GM18502 (cell line): Measurements from ENCODE around the gene FOXP1.

Experiments used
- ATAC-seq: cut with Tn5 transposase; IDR thresholded peaks from one replicate; pipeline ENCODE4 v1.9.1; 2021; ENCODE audit warnings: mild to moderate bottlenecking; ENCODE audit not compliant: unreplicated experiment, poor library complexity

Gene FOXP1

GRCh38 chr3:70943886-70944285 lies 639.6 kb downstream of the FOXP1 start:
- no peak for ATAC-seq

DNA sequence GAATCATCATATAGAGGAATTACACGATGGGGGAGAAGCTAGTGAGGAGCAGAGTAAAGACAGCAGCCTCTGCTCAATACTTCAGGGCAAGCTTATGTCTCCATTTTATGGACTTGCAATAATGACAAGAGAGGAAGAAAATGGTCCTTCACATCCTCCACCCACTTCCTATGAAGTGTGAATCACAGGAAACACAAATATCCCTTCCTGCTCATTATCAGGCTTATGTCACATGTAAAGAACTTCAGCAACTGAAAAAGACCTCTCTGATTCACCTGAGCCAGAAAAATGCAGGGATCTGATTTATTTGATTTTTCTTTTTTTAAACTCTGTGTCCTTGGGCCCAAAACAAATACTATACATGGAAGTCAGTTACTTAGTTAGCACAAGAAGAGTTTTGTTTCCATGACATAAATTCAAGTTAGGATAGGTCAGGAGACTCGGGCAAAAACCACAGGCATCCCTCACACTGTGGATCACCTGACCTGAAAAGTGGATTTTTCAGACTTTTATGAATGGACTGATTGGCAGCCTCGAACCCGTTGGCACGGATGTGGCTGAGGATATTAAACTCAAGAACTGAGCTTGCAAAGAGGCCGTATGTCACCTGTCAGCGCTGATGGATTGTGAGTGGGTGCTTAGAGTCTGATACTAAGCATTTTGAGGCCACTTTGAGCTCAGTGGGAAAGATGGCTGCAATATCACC lies 650.3 kb downstream of the FOXP1 start:
- ATAC-seq, result no peak

DNA sequence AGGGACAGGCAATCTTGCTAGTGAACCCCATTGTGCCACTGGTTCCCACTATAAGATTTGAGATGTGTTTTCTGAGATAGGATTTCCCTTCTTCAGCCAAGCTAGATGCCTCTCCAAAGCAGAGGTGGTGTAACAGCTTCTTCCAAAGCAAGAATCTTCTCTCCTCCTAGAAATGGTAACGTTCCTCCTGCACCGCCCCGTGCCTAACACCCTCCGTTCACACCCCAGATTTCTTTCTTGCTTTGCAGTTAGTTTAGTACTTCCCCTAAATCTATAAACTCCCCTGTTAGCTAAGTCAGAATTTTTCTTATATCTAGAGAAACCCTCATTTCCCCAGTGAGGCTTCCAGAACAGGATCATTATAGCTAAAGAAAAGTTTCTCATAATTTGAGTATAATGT lies 653.5 kb downstream of the FOXP1 start:
- ATAC-seq, result no peak

DNA sequence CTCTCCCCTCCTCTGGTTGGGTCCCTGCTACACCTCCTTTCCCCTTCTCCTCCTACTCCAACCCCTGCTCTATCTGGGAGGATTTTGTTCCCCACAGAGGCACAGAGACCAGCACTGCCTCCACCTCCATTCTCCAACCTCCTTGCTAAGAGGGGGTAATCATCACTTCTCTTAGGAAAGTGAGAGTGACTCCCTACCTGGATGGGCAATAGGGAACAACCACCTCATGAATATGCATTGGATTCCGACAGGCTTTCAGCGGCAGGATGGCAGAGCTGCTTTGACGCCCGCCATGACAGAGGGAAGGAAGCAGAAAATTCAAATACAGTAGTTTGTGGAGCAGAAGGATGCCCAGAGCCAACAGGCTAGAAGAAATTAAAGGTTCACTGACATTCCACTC lies 656.3 kb downstream of the FOXP1 start:
- no peak for ATAC-seq

DNA sequence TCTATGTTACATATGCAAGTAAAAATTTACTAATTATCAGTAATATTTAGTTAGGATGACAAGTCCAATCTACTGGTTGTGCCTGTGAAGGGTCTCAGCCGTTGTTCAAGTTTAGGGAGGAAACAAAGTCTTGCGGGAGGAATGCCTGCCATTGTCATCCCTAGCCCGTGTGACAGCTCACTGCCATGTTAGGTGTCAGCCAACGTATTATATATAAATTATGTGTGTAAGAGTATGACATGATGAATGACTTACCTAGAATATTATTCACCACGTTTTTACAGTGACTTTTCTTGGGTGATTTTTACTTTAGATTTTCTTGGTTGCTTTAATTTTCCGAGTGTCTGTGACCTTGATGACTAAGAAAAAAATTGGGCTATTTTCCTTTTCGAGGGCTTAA lies 656.7 kb downstream of the FOXP1 start:
- no peak for ATAC-seq

DNA sequence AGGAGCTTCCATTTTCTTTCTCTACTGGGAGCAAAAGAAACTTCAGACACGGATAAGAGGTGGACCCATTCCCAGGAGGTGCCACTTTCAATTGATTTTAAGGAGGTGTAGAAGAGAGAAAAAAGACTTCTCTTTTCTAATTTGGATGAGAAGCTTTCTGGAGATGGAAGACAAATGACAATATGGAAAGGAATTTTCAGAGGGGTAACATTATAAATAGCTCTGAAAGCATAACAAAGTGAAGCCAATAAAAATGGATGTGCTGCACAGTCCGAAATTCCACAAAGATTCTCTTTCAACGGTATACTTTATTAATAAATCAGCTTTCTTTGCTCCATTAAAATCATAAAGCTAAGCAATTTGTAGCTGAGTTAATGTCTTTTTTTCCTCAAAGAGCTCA lies 663.9 kb downstream of the FOXP1 start:
- ATAC-seq, result no peak

DNA sequence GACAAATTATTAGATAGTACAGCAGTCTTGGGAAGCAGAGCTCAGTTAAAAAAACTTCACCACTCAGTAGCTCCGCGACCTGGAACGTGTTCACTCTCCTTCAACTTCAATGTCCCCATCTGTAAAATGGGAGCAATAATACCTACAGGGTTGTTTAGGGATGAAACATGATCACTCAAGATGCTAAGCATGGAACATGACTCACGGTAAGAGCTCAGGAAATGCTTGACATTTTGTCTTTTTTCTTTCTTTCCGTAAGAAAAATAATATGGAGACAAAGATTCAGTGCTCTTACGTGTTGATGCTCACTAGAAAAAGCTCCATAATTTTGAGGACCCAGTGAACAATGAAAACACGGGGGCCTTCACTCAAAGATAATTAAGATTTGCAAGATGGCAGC lies 664.4 kb downstream of the FOXP1 start:
- ATAC-seq, result no peak

DNA sequence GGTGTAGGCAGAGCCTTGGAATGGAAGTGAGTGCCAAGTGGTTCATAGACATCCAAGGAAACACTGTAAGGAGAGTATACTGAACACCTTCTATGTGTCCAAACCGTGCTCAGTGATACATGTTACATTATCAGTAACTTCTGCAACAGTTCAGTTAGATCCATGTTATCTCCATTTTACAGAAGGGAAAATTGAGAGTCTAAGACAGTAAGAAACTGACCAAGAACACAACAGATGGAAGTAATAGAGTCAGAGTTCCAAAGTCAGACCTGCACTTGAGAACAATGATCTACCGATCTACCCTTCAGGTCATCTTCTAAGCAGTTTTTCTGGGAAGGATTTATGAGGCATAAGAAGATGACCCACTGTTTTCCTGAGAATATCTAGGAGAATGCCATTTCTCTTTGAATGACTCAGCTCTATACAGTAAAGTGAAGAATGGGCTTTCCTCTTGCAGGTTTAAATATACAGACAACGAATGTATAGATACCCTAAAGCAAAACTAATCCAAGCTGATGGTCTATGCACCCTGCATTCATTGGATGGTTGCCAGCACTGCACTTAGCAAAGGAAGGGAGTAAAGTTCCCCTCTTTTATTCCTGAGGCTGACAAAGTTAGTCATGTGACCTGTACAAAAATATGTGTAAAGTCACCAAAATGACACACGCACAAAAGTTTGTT lies 667.0 kb downstream of the FOXP1 start:
- no peak for ATAC-seq

DNA sequence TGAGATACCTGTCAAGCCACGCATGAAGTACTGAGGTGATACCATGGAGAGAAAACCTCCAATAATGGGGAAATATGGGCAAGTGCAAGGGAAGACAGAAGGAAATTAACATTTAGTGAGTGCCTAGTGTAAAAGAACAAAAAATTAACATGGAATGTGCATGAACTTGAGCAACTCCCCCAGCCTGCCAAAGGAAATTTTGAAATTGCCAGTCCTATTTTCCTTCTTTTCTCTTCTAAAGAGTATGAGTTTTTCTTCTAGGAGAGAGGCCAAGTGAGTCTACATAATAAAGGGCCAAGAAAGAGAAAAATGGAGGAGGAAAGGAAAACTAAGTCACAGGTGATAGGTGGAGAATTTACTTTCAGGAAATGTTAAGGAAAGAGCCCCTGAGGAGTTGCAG lies 668.7 kb downstream of the FOXP1 start:
- no peak for ATAC-seq

DNA sequence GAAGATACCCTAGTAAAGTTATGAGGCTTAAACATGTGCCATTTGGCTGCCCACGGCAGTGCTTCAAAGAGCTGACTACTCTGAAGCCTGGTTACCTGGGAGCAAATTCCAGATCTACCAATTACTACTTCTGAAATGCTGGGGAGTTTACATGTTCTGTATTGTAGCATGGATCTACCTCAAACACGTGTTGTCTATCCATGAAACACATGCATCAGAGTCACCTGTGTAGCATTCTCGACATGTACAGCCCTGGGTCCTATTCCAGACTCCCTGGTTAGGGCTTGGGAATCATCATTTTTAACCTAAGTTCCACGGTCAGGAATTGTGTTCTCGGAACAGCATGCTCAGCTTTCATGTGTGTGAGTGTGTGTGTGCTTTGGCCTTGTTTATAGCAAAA lies 671.8 kb downstream of the FOXP1 start:
- ATAC-seq, result no peak

DNA sequence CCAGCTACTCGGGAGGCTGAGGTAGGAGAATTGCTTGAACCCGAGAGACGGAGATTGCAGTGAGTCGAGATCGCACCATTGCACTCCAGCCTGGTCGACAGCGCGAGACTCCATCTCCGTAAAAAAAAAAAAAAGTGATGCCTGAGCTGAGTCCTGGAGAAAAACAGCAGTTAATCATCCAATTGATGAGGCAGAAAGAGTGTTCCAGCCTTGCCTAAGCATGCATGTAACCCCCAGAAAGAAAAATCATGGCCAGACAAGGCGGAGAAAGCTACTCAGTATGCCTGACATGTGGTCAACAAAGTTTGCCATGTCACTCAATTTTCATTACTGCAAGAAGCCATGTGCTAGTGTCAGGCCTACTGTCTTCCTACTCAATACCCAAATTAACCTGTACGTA lies 678.0 kb downstream of the FOXP1 start:
- no peak for ATAC-seq
